Stimulated activated CD4-positive, alpha-beta T cell treated with anti-CD3 and anti-CD28 coated beads, Interleukin-12 subunit alpha, Interleukin-12 subunit beta, amount 100 ng/mL, for 48 hours (primary cell): ENCODE results near the gene PKN1.
"Not testable (repeated sequence)": the region's sequence is repeated elsewhere in the genome, so short reads cannot be mapped to it uniquely, and the experiment has no call there.

ENCODE experiments used
- DNase-seq, 3 donors: peaks; one replicate each; pipeline ENCODE4 v3.0.0-alpha.2; 2020; ENCODE audit warnings: low read depth in 2 of 3, low spot score in 1 of 3

PKN1 gene

GRCh38 chr19:14432791-14433553 is at the start of gene PKN1:
Gene PKN1 (plus strand): TSS chr19:14433306. CDS start chr19:14433522, 216 bp downstream.
- no peak for DNase-seq

GRCh38 chr19:14383661-14384555 is 49.2 kb upstream of the PKN1 start:
- no peak for DNase-seq

GRCh38 chr19:14385492-14385891 is 47.6 kb upstream of the PKN1 start:
- no peak for DNase-seq

- DNase-seq, result no peak
These were observed 42.6 kb upstream of the PKN1 start for GRCh38 chr19:14390548-14390947.

GRCh38 chr19:14391156-14391821 is 41.8 kb upstream of the PKN1 start:
- no peak for DNase-seq

- no peak for DNase-seq
These were observed 39.8 kb upstream of the PKN1 start for GRCh38 chr19:14393329-14393728.

- no peak for DNase-seq
These were observed 38.9 kb upstream of the PKN1 start for GRCh38 chr19:14394167-14394566.

- DNase-seq, result no peak
These were observed 37.8 kb upstream of the PKN1 start for GRCh38 chr19:14395262-14395661.

GRCh38 chr19:14395710-14396336 is 37.3 kb upstream of the PKN1 start:
- DNase-seq, result no peak

GRCh38 chr19:14396730-14397129 is 36.4 kb upstream of the PKN1 start:
- not testable (repeated sequence) for DNase-seq

GRCh38 chr19:14397168-14397567 is 35.9 kb upstream of the PKN1 start:
- not testable (repeated sequence) for DNase-seq

- no peak for DNase-seq
These were observed 32.1 kb upstream of the PKN1 start for GRCh38 chr19:14400951-14401431.

- no peak for DNase-seq
These were observed 31.5 kb upstream of the PKN1 start for GRCh38 chr19:14401468-14402195.

- DNase-seq, result no peak
These were observed 30.6 kb upstream of the PKN1 start for GRCh38 chr19:14402332-14403144.

GRCh38 chr19:14403145-14403930 is 29.8 kb upstream of the PKN1 start:
- DNase-seq, result not testable (repeated sequence)

GRCh38 chr19:14404312-14404711 is 28.8 kb upstream of the PKN1 start:
- DNase-seq, result no peak

GRCh38 chr19:14405380-14405757 is 27.7 kb upstream of the PKN1 start:
- DNase-seq, result no peak

GRCh38 chr19:14405758-14406644 is 27.1 kb upstream of the PKN1 start:
- DNase-seq, result peak; percentile 88
